Gastroesophageal sphincter (tissue), 3 donors: ENCODE data around the gene C17orf67.

Experiments
- EP300 ChIP-seq: sonication (generic); formaldehyde crosslinking; IDR thresholded peaks from one replicate; pipeline ENCODE4 v1.6.1; 2017; ENCODE audit warnings: antibody characterized with exemption, mild to moderate bottlenecking
- POLR2A ChIP-seq, 2 donors: fragments of 450-650 bp; IDR thresholded peaks; one replicate each; pipeline ENCODE4 v1.6.1; 2017; ENCODE audit warnings: antibody characterized with exemption in 2 of 2, mild to moderate bottlenecking in 2 of 2, moderate library complexity in 1 of 2
- POLR2AphosphoS5 ChIP-seq: sonication (generic); formaldehyde crosslinking; IDR thresholded peaks from one replicate; pipeline ENCODE4 v1.6.1; 2017; ENCODE audit warnings: antibody characterized with exemption
- TF ChIP-seq, protein P1 (sequence below), 4 experiments: fragments of 200-600 bp in 2 of 4; fragments of 450-650 bp in 2 of 4; sonication (generic) in 1 of 4; IDR thresholded peaks; one replicate each; pipeline ENCODE4 v1.5.1; 2017 to 2019; ENCODE audit warnings: antibody characterized with exemption in 4 of 4, mild to moderate bottlenecking in 2 of 4, moderate library complexity in 2 of 4

DNA sequence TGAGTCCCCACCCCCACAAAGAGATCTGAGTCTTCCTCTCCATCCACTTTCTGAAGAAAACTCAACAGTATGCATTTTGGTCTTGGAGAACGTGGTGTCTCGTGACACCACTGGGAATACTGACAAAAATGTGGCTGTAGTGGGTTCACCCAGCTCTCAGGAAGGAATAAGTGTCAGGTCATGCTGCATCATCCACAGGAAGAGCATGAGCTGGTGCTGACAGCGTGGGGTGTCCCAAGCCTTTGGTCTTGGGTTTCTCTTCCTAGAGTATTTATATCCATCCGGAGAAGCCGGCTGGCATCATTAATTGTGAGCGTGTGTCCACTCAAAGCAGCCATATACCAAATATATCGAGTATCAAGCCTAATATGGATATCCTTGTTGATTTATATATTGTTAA is 55.9 kb downstream of the C17orf67 start:
- TF ChIP-seq, protein P1, sequence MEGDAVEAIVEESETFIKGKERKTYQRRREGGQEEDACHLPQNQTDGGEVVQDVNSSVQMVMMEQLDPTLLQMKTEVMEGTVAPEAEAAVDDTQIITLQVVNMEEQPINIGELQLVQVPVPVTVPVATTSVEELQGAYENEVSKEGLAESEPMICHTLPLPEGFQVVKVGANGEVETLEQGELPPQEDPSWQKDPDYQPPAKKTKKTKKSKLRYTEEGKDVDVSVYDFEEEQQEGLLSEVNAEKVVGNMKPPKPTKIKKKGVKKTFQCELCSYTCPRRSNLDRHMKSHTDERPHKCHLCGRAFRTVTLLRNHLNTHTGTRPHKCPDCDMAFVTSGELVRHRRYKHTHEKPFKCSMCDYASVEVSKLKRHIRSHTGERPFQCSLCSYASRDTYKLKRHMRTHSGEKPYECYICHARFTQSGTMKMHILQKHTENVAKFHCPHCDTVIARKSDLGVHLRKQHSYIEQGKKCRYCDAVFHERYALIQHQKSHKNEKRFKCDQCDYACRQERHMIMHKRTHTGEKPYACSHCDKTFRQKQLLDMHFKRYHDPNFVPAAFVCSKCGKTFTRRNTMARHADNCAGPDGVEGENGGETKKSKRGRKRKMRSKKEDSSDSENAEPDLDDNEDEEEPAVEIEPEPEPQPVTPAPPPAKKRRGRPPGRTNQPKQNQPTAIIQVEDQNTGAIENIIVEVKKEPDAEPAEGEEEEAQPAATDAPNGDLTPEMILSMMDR (IDR thresholded peaks at IDR 0.05), result no peak
- TF ChIP-seq POLR2A (IDR thresholded peaks at IDR 0.05) (no peak), POLR2AphosphoS5 (no peak), EP300 (no peak)
